ENCODE measurements around the gene CPED1. TPM values are rescaled to one million over a fixed set of nuclear protein-coding genes. Genes with fewer than 3 reads are reported as not detected.

Gene CPED1
- total RNA-seq, 2 donors from 2014 or later = 5.3 to 7.3 TPM

DNA sequence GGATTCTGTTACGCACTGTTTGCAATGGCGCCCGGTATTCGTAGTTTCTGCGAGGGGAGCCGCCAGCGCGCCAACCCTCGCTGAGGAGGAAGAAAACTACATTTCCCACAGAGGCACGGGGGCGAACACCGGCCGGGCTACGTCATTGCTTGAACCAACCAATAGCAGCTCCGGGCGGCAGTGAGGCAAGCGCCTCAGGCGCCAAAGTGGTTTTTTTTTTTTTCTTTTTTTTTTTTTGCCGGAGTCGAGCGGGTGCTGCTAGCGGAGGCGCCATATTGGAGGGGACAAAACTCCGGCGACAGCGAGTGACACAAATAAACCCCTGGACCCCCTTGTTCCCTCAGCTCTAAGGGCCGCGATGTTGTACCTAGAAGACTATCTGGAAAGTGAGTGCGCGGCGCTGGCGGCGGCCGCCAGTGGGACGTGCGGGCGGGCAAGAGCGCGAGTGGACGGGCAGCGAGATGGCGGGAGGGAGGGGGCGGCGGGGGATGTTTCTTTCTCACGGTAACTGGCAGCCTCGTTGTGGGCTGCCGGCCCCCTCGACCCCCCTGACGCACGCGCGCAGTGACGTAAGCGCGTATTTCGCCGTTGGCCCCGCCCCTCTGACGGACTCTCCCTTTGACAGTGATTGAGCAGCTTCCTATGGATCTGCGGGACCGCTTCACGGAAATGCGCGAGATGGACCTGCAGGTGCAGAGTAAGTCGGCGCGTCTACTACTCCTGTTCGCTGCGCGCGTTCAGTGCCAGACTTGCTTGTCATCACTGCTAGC, 37.8 kb upstream of the CPED1 start, which contains the start of gene ING3:
TSS of gene ING3 (plus strand) at position 239 of the 770 bp plus-strand sequence. CDS start at position 359, 120 bp downstream.
- Histone ChIP-seq H3K36me3 (replicated peaks in 1 of 2; ENCODE audit: insufficient read depth in 1 of 2, low read depth in 2 of 2) (peaks cover 0 to 5% of the 10 kb centered on the region in 2 donors), H3K27ac (peak within 1 kb of the TSS; percentile 89 to 99 (median 98)), H3K27me3 (no peaks in the 10 kb centered on the region), H3K9me3 (no peaks in the 10 kb centered on the region), H3K4me3 (peak within 1 kb of the TSS; percentile 43 to 49), H3K4me1 (peaks cover 23% of the 10 kb centered on the region)
- TF ChIP-seq, protein P1, sequence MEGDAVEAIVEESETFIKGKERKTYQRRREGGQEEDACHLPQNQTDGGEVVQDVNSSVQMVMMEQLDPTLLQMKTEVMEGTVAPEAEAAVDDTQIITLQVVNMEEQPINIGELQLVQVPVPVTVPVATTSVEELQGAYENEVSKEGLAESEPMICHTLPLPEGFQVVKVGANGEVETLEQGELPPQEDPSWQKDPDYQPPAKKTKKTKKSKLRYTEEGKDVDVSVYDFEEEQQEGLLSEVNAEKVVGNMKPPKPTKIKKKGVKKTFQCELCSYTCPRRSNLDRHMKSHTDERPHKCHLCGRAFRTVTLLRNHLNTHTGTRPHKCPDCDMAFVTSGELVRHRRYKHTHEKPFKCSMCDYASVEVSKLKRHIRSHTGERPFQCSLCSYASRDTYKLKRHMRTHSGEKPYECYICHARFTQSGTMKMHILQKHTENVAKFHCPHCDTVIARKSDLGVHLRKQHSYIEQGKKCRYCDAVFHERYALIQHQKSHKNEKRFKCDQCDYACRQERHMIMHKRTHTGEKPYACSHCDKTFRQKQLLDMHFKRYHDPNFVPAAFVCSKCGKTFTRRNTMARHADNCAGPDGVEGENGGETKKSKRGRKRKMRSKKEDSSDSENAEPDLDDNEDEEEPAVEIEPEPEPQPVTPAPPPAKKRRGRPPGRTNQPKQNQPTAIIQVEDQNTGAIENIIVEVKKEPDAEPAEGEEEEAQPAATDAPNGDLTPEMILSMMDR (IDR thresholded peaks at IDR 0.05) = peak in 2 of 7 experiments; percentile 9 to 19
- TF ChIP-seq POLR2A (IDR thresholded peaks at IDR 0.05) = peak in 2 of 3 donors; percentile 71 to 75
- 1% methylated on average over 34 to 71 of the region's 71 CpGs for WGBS, 2 donors
- intact Hi-C loops (cut with DNase I) = no loop called here
- ATAC-seq = peak; percentile 98
- DNase-seq = peak; percentile 97 to 99 (median 98)

DNA sequence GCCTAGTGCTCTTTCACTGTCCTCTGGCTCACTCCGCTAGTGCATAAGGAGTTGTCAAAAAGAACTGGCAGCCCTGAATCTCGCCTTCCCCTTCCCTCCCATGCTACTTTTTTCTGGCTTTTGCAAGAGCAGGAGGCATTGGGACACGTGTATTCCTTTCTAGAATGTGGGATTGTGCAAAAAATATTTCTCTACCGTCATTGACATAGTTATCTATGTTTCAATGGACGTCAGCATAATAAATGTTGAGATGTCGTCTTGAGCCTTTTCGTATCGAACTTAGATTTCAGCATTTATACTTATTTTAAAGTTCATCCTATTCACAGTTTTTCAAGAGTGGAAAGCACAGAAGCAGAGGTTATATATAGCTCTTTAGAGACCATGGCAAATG, 37.2 kb upstream of the CPED1 start:
- TF ChIP-seq, protein P1 (IDR thresholded peaks at IDR 0.05) = no peak
- no peak for TF ChIP-seq POLR2A (IDR thresholded peaks at IDR 0.05)
- intact Hi-C loops (cut with DNase I) = no loop called here
- Histone ChIP-seq H3K36me3 (replicated peaks in 1 of 2; ENCODE audit: insufficient read depth in 1 of 2, low read depth in 2 of 2) (peaks cover 0 to 9% of the 10 kb centered on the region in 2 donors), H3K4me1 (peaks cover 23% of the 10 kb centered on the region), H3K27ac (peak overlapping the region; percentile 89 to 99 (median 98)), H3K9me3 (no peaks in the 10 kb centered on the region), H3K27me3 (no peaks in the 10 kb centered on the region), H3K4me3 (peak overlapping the region; percentile 43 to 49)
- DNase-seq = no peak
- no peak for ATAC-seq
- WGBS, 2 donors = 3 to 4% methylated on average over 8 of the region's 8 CpGs

DNA sequence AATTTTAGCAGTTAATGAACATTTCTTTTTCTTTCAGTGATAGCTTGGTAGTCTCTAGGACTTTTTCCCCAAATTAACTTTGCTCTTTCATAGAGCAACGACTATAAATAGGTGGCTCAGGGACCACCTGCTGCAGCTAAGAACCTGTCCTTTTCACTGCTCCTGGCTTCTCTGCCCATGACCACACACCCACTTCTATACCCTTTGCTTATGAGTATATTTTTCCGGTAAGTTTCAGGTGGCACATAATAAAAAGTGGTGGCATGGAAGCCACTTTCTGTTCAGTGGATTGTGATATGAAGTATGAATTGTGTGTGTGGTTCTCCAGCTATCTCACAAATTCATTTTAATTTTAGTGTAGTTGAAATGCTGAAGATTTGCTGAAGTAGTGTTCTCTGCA, 36.7 kb upstream of the CPED1 start:
- no peaks in the 10 kb centered on the region for H3K27me3 ChIP-seq
- no peaks in the 10 kb centered on the region for H3K9me3 ChIP-seq
- peak overlapping the region in 1 of 4 donors; percentile 96 for H3K27ac ChIP-seq
- DNase-seq (no peak), ATAC-seq (no peak)
- WGBS, 2 donors = 55 to 58% methylated on average over 2 of the region's 2 CpGs
- intact Hi-C loops (cut with DNase I) = no loop called here
- no peak for TF ChIP-seq POLR2A (IDR thresholded peaks at IDR 0.05)
- TF ChIP-seq, protein P1 (IDR thresholded peaks at IDR 0.05) = no peak
- H3K36me3 ChIP-seq (replicated peaks in 1 of 2; ENCODE audit: insufficient read depth in 1 of 2, low read depth in 2 of 2) = peaks cover 0 to 10% of the 10 kb centered on the region in 2 donors
- H3K4me1 ChIP-seq = peaks cover 23% of the 10 kb centered on the region
- no peak overlapping the region for H3K4me3 ChIP-seq

DNA sequence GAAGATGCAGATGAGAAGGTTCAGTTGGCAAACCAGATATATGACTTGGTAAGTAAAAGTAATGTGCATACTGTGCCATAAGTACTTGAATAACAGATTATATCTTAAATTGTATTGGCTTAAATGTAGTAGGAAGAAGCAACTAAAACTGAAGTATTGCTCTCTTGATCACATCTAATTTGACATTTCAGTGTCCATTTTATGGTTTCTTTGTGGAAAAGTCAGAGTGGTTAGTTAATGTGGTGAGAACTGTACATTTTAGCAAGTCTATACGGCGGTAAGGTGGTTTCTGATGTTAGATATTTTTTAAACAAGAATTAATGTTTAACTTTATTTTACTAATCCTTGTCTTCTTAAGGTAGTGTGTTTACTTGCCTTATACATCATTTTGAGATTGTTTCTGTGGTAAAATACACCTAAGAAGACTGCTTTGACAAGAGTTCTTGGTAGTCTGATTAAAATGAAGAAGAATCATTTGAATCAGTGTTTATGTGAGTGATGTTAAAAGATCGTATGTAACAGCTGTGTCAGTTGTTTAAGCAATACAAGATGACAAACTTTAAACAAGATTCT, 32.8 kb upstream of the CPED1 start:
- no peak for DNase-seq
- no peak overlapping the region for H3K4me3 ChIP-seq
- no peak overlapping the region for H3K27ac ChIP-seq
- 82 to 86% methylated on average over 3 of the region's 3 CpGs for WGBS, 2 donors
- H3K36me3 ChIP-seq (replicated peaks in 1 of 2; ENCODE audit: insufficient read depth in 1 of 2, low read depth in 2 of 2) = peaks cover 0 to 12% of the 10 kb centered on the region in 2 donors
- H3K4me1 ChIP-seq = peaks cover 18% of the 10 kb centered on the region
- no peaks in the 10 kb centered on the region for H3K9me3 ChIP-seq
- H3K27me3 ChIP-seq = no peaks in the 10 kb centered on the region
- intact Hi-C loops (cut with DNase I) = no loop called here
- TF ChIP-seq, protein P1 (IDR thresholded peaks at IDR 0.05) = no peak
- no peak for TF ChIP-seq POLR2A (IDR thresholded peaks at IDR 0.05)
- ATAC-seq = no peak

Measured in body of pancreas (tissue), 4 donors.